Effector memory CD4-positive, alpha-beta T cell (primary cell): ENCODE results near the gene TGFB1.

ENCODE experiments used
- DNase-seq, 3 donors: peaks; one replicate each; pipeline ENCODE4 v3.0.0-alpha.2; 2020
- H3K27ac ChIP-seq: 2 replicates; pipeline ENCODE4 v1.7.0; 2013; ENCODE audit warnings: mild to moderate bottlenecking, low read length, moderate library complexity; ENCODE audit not compliant: insufficient read depth, poor library complexity, severe bottlenecking
- H3K27me3 ChIP-seq: replicated peaks from 2 replicates; pipeline ENCODE4 v1.7.0; 2013; ENCODE audit warnings: mild to moderate bottlenecking, low read length; ENCODE audit not compliant: insufficient read depth, control insufficient read depth, poor library complexity, severe bottlenecking
- H3K36me3 ChIP-seq: 2 replicates; pipeline ENCODE4 v1.7.0; 2013; ENCODE audit warnings: mild to moderate bottlenecking, low read length, moderate library complexity; ENCODE audit not compliant: control insufficient read depth, insufficient read depth
- H3K4me1 ChIP-seq: 2 replicates; pipeline ENCODE4 v1.7.0; 2013; ENCODE audit warnings: low read length, mild to moderate bottlenecking; ENCODE audit not compliant: control insufficient read depth, insufficient read depth, poor library complexity, severe bottlenecking
- H3K4me3 ChIP-seq: 2 replicates; pipeline ENCODE4 v1.7.0; 2013; ENCODE audit warnings: low read length, low read depth, mild to moderate bottlenecking; ENCODE audit not compliant: insufficient read depth, poor library complexity, severe bottlenecking
- H3K9me3 ChIP-seq: 2 replicates; pipeline ENCODE4 v1.7.0; 2013; ENCODE audit warnings: mild to moderate bottlenecking, low read length, moderate library complexity; ENCODE audit not compliant: control insufficient read depth

TGFB1 gene

DNA sequence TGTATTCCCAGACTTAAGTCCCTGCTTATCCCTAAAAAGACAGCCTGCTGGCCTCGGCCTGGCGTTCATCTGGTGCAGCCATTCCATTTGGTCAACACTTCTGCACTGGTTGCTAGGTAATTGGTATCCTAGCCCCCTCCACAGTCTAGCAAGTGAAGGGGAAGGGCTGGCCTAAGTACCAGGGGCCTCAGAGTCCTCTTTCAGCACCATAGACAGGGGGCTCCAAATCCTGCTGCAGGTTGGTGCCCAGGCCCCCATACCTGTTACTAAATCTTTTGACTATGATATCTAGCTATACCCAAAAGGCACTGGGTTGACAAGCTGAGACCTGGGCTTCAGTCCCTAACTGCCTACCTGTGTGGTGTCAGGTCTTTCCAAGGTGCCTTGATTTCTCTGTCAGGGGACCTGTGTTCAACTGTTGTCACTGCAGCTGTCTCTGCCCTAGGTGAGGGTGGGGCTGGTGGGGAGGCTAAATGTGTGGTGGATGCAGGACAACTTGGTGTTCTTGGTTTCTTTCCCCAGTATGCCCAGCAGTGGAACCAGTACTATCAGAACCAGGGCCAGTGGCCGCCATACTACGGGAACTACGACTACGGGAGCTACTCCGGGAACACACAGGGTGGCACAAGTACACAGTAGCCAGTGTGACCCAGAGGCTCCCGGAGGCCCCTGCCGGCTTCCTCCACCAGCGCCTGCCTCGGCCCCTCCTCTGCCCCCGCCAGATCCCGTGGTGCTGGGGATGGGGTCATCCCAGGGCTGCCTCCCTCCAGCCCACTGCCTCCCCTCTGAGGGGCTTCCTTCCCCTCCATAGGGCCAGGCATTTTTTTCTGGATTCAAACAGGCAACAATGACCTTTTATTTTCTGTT lies 47.6 kb downstream of the TGFB1 start:
- Histone ChIP-seq H3K36me3 (peaks cover 33% of the 10 kb centered on the region), H3K4me1 (peaks cover 87% of the 10 kb centered on the region), H3K9me3 (no peaks in the 10 kb centered on the region), H3K4me3 (peak overlapping the region; percentile 47), H3K27me3 (no peaks in the 10 kb centered on the region), H3K27ac (peak overlapping the region; percentile 94)
- no peak for DNase-seq

DNA sequence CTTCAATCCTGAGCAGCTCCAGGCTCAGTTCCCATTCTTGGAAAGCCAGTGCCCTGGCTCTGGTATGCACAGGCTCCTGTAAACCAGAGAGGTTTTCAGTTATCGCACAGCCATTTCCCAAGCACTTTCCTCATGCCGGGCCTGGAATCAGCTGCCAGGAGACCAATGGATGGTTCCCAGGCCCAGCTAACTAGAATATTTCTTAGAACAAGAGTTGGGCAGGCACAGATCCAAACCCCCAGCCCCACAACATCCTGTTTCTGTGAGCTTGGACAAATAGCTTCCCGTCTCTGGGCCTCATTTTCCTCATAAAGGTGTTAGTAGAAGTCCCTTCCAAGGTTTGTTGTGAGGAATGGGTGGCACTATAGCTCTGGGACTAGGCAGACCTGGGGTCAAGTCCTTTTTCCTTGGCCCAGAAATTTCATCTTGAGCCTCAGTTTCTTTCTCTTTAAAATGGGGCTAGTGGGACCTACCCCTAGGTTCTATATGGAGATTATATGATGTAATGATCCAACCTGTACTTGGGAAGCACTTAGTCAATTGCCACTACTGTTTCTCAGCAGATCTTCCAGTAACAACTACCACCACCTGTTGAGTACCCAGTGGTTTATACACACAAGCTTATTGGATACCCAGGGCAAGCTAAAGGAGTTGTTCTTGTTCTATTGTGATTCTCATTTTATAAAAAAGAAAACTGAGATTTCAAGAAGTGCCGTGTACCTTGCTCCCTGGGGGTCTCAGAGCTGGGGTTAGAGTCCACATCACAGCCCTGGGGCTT lies 48.8 kb downstream of the TGFB1 start:
- peak overlapping the region; percentile 45 for H3K4me3 ChIP-seq
- H3K4me1 ChIP-seq: peaks cover 98% of the 10 kb centered on the region
- no peaks in the 10 kb centered on the region for H3K27me3 ChIP-seq
- no peak for DNase-seq
- H3K27ac ChIP-seq: peak overlapping the region; percentile 94
- H3K9me3 ChIP-seq: no peaks in the 10 kb centered on the region
- peaks cover 40% of the 10 kb centered on the region for H3K36me3 ChIP-seq

DNA sequence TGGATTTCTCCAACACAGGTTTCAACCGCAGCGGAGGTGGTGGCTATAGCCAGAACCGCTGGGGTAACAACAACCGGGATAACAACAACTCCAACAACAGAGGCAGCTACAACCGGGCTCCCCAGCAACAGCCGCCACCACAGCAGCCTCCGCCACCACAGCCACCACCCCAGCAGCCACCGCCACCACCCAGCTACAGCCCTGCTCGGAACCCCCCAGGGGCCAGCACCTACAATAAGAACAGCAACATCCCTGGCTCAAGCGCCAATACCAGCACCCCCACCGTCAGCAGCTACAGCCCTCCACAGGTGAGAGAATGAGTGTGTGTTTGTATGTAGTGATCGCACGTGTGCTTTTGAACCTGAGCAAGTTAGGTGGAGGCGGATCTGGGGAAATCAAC lies 49.8 kb downstream of the TGFB1 start:
- Histone ChIP-seq H3K36me3 (peaks cover 46% of the 10 kb centered on the region), H3K4me1 (peaks cover 99% of the 10 kb centered on the region), H3K27ac (peak overlapping the region; percentile 94), H3K9me3 (no peaks in the 10 kb centered on the region), H3K4me3 (peak overlapping the region; percentile 45), H3K27me3 (no peaks in the 10 kb centered on the region)
- DNase-seq: no peak

DNA sequence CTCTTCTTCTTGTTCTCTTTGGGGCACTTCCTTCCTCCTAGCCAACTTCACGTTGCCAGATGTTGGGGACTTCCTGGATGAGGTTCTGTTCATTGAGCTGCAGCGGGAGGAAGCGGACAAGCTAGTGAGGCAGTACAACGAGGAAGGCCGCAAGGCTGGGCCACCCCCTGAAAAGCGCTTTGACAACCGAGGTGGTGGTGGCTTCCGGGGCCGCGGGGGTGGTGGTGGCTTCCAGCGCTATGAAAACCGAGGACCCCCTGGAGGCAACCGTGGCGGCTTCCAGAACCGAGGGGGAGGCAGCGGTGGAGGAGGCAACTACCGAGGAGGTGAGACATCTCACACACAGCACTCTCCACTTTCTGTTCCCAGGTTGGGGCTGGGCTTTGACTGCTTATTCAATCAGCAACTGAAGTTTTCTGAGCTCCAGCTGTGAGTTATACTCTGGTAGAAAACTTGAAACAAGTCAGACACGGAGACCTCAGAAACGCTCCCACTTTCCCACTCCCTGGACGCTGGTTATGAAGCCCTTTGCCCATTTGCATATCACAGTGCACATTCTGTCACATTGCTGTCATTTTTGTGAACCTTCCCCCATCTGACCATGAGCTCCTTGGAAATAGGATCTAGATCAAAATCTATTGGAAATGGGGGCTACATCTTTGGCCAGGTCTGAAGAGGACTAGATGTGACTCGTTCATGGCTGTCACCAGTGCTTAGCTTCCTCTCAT lies 50.9 kb downstream of the TGFB1 start:
- DNase-seq: peak in 2 of 3 donors; percentile 58 to 63

DNA sequence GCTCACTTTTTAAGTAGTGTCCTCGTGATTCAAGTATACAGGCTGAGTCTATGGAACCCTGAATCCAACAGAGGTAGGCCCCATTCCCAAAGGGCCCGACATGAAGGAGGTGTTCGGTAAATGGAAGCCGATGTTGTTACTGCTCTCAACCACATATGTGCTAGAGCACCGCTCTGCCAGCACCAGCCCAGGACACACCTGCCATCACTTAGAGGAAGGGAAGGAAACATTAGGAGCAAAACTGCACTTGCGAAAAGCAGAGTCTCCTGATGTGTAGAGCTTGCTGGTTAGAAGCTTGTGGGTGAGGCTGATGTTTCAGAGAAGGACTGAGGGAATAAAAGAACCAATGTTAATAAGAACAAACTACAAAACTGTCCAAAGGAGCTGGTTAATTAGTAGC lies 53.2 kb downstream of the TGFB1 start:
- peaks cover 62% of the 10 kb centered on the region for H3K36me3 ChIP-seq
- peaks cover 99% of the 10 kb centered on the region for H3K4me1 ChIP-seq
- no peak for DNase-seq
- H3K9me3 ChIP-seq: no peaks in the 10 kb centered on the region
- peak overlapping the region; percentile 81 for H3K27ac ChIP-seq
- no peak overlapping the region for H3K4me3 ChIP-seq
- H3K27me3 ChIP-seq: no peaks in the 10 kb centered on the region

More for the DNA sequence above, 50.9 kb downstream of the TGFB1 start:
- no peaks in the 10 kb centered on the region for H3K9me3 ChIP-seq
- H3K4me1 ChIP-seq: peaks cover 99% of the 10 kb centered on the region
- H3K27me3 ChIP-seq: no peaks in the 10 kb centered on the region
- peaks cover 55% of the 10 kb centered on the region for H3K36me3 ChIP-seq
- H3K4me3 ChIP-seq: peak overlapping the region; percentile 45
- H3K27ac ChIP-seq: peak overlapping the region; percentile 94

DNA sequence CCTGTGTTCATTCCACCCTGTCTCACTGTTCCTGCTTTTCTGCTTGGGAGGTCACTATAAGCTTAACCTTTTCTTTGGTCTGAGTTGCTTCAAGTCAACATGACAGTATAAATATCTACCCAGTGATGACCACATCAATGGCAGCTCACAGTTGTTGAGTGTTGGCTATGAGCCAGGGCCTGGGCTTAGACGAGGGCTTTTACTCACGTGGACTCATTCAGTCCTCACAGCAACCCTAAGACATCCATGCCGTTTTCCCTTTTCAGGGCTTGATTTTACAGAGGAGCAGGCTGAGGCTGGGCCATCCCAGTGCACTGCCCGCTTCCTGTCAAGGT lies 54.0 kb downstream of the TGFB1 start:
- H3K4me1 ChIP-seq: peaks cover 90% of the 10 kb centered on the region
- DNase-seq: peak in 1 of 3 donors; percentile 51
- H3K4me3 ChIP-seq: no peak overlapping the region
- peak overlapping the region; percentile 81 for H3K27ac ChIP-seq
- no peaks in the 10 kb centered on the region for H3K9me3 ChIP-seq
- H3K27me3 ChIP-seq: no peaks in the 10 kb centered on the region
- H3K36me3 ChIP-seq: peaks cover 62% of the 10 kb centered on the region

DNA sequence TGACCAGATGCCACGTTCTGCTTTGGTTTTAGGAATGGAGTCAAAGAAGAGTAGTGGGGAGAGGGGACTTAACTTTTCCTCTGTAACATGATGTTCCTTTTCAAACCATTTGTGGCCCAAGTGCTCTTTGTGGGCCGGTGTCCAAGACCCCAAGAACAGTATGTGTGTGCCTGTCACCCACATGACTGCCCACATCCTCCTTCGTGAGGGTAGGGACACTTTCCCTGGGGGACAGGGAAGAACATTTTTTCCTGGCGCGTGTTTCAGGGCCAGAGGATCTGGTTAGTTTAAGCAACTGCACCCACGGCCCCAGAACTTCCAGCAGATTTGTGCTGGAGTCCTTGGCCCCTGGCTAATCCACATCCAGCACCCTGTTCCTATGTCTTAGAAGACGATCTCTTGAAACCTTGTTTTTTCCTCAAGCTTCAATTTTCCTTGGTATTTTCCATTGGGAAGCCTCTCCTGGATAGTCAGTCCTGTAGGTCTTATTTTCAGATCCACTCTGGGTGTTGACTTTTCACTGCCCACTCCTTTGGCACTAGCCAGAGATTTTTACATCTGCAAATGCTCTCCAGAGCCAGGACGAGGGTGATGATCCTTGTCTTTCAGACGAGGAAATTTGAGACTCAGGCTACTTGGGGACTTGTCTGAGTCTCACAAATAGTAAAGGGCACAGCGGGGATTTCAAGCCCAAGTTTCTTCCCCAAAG lies 54.5 kb downstream of the TGFB1 start:
- Histone ChIP-seq H3K27me3 (no peaks in the 10 kb centered on the region), H3K27ac (peak overlapping the region; percentile 81), H3K9me3 (no peaks in the 10 kb centered on the region), H3K36me3 (peaks cover 62% of the 10 kb centered on the region), H3K4me1 (peaks cover 85% of the 10 kb centered on the region), H3K4me3 (no peak overlapping the region)
- no peak for DNase-seq

DNA sequence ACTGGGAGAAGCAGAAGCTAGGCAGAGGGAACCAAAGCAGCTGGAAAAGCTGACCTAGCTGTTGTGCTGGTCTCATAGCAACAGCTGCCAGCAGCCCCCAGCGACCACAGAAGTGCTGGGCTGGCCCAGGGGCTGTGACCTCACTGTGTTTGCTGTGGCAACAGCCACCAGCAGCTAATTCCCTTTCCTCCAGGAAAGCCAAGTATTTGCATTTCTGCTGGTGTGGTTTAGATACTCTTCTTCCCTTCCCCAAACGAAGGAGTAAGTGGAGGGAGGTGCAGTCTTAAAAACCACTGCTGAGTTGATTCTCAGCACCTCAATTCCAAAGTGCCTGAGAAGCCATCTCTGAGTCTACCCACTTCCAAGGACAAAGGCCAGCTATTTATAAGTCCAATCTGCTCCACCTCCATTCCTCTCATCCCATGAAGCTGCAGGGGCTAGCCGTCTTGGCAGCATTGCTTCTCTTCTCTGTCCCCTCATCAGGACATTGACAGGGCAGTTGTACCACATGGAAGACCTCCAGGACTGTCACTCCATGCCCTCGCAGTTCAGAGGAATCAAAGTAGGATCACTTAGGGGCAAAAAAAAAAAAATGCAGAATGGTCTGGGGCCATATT lies 55.3 kb downstream of the TGFB1 start:
- Histone ChIP-seq H3K9me3 (no peaks in the 10 kb centered on the region), H3K4me1 (peaks cover 78% of the 10 kb centered on the region), H3K27me3 (no peaks in the 10 kb centered on the region), H3K36me3 (peaks cover 64% of the 10 kb centered on the region), H3K27ac (peak overlapping the region; percentile 81), H3K4me3 (no peak overlapping the region)
- peak; percentile 53 to 73 (median 59) for DNase-seq

DNA sequence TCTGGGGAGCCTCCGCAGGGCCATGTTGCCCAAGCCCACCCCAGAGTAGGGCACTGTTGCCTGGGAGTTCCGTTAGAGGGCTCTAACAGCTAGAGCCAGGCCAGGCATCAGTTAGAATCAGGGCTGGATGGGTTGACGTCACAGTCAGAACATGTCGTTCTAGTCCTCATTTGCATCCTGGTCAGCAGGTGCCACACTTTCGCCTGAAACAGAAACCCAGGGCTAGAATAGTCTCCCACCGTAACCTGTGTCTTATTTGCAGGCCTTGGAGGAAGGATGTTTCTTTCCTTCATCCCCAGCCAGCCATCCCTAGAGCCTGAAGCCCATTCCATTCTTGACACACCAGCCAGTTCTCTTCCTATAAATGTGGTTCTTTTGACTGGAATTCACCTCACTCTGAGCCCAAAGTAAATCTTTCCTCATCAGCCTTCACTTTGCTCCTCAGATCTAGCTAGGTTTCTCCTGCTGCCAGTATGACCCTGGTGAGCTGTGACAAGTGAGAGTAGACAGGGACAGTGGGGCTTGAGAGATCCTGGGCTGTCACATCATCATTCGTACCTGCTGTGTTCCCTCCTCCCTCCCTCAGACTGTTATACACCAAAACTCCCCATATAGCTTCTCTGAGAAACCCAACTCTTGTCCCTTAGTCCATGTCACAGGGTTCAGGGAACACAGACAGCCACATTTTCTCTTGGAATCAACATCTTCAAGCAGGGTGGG lies 55.9 kb downstream of the TGFB1 start:
- Histone ChIP-seq H3K4me1 (peaks cover 71% of the 10 kb centered on the region), H3K27ac (peak overlapping the region; percentile 81), H3K9me3 (no peaks in the 10 kb centered on the region), H3K27me3 (no peaks in the 10 kb centered on the region), H3K36me3 (peaks cover 70% of the 10 kb centered on the region), H3K4me3 (no peak overlapping the region)
- DNase-seq: no peak
